ENCODE data around the gene JCHAIN. TPM values are rescaled to one million over a fixed set of nuclear protein-coding genes. Genes with fewer than 3 reads are reported as not detected.
"Not testable (repeated sequence)": the region's sequence is repeated elsewhere in the genome, so short reads cannot be mapped to it uniquely, and the experiment has no call there.

Gene JCHAIN
- polyA plus RNA-seq, 2 of the 4 experiments (the other 2 are of a cell fraction), result 0.17 to 0.22 TPM

GRCh38 chr4:70651864-70652506 is 14.3 kb downstream of the JCHAIN start:
- no peak overlapping the region for H3K4me3 ChIP-seq
- ChIA-PET CTCF (interaction anchor here (0.7 to 2.1 kb wide), 25 partner anchors 8 to 1061 kb away, joined by 3 to 10 read pairs (median 4); no protein-coding TSS in a partner anchor), POLR2A (no interaction called here)
- DNase-seq (ENCODE audit: low read depth in 1 of 2, low spot score in 1 of 2) (peak; percentile 15 to 22), ATAC-seq (peak; percentile 66 to 81; a peak in 3 of 6 replicates), FAIRE-seq (peak; percentile 39)
- H3K9me3 ChIP-seq, result no peaks in the 10 kb centered on the region
- peaks cover 12% of the 10 kb centered on the region; the same call in 2 of the 3 replicates for H3K4me1 ChIP-seq
- no peak for TF ChIP-seq HOXA7 (CRISPR knock-in tag; IDR thresholded peaks at IDR 0.05)
- TF ChIP-seq CBX8 (IDR thresholded peaks at IDR 0.05), result no peak
- TF ChIP-seq RCOR1 (IDR thresholded peaks at IDR 0.05; ENCODE audit: low read depth, low read length), result no peak
- TF ChIP-seq ZC3H11A (IDR thresholded peaks at IDR 0.05), result no peak
- no peak for TF ChIP-seq EP300 (IDR thresholded peaks at IDR 0.05)
- TF ChIP-seq SMC3 (IDR thresholded peaks at IDR 0.05), result peak; percentile 63; the same call in 2 of the 3 replicates
- TF ChIP-seq, protein P1, sequence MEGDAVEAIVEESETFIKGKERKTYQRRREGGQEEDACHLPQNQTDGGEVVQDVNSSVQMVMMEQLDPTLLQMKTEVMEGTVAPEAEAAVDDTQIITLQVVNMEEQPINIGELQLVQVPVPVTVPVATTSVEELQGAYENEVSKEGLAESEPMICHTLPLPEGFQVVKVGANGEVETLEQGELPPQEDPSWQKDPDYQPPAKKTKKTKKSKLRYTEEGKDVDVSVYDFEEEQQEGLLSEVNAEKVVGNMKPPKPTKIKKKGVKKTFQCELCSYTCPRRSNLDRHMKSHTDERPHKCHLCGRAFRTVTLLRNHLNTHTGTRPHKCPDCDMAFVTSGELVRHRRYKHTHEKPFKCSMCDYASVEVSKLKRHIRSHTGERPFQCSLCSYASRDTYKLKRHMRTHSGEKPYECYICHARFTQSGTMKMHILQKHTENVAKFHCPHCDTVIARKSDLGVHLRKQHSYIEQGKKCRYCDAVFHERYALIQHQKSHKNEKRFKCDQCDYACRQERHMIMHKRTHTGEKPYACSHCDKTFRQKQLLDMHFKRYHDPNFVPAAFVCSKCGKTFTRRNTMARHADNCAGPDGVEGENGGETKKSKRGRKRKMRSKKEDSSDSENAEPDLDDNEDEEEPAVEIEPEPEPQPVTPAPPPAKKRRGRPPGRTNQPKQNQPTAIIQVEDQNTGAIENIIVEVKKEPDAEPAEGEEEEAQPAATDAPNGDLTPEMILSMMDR (IDR thresholded peaks at IDR 0.05), result peak; percentile 64
- TF ChIP-seq RAD21 (conservative IDR thresholded peaks at IDR 0.05 in 1 of 2, IDR thresholded peaks at IDR 0.05 in 1 of 2), result peak; percentile 65 to 76
- peak overlapping the region; percentile 72 for H3K4me2 ChIP-seq
- peak overlapping the region in 1 of 2 experiments; percentile 15; a peak in 1 of 6 replicates for H3K27ac ChIP-seq
- WGBS (ENCODE audit: missing lambda C conversion rate), result 10% methylated on average over 4 of the region's 4 CpGs

- H3K4me2 ChIP-seq; FAIRE-seq; ATAC-seq; H3K4me3 ChIP-seq; POLR2A ChIA-PET; H3K27ac ChIP-seq; DNase-seq (ENCODE audit: low read depth in 1 of 2, low spot score in 1 of 2); H3K9me3 ChIP-seq: not testable (repeated sequence)
- 67% methylated on average over 4 of the region's 4 CpGs for WGBS (ENCODE audit: missing lambda C conversion rate)
- CTCF ChIA-PET, result interaction anchor here (1.0 to 2.1 kb wide), 3 partner anchors 7 to 152 kb away, joined by 4 to 10 read pairs (median 7); no protein-coding TSS in a partner anchor
- H3K4me1 ChIP-seq, result peaks cover 12% of the 10 kb centered on the region; the same call in 2 of the 3 replicates
These were observed 15.6 kb downstream of the JCHAIN start for GRCh38 chr4:70650741-70651140.

DNA sequence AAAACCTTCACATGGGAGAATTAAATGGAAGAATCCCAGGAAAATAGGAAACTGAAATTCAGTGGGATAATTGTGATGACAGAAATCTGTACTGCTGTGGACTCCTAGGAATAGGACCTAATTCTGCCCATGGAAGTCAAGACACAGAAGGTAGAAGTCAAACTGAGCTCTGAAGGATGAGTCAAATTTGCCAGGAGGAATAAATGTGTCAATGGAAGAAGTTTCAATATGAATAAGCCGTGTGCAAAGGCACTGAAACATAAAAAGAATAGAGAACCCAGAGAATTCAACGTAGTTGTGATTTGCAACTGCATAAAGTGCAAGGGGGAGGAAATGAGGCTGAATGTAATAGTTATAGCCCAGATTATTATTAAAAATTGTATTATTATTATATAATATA is 26.1 kb downstream of the JCHAIN start:
- WGBS (ENCODE audit: missing lambda C conversion rate), result 51% methylated on average over 2 of the region's 2 CpGs
- no peak for ATAC-seq
- Histone ChIP-seq H3K9me3 (no peaks in the 10 kb centered on the region), H3K4me3 (no peak overlapping the region), H3K4me2 (no peak overlapping the region), H3K27ac (no peak overlapping the region), H3K4me1 (peaks cover 5% of the 10 kb centered on the region; the same call in 2 of the 3 replicates)
- no peak for DNase-seq (ENCODE audit: low read depth in 1 of 2, low spot score in 1 of 2)
- CTCF ChIA-PET, result no interaction called here
- FAIRE-seq, result no peak
- TF ChIP-seq JUN (IDR thresholded peaks at IDR 0.05), result no peak
- POLR2A ChIA-PET, result no interaction called here

DNA sequence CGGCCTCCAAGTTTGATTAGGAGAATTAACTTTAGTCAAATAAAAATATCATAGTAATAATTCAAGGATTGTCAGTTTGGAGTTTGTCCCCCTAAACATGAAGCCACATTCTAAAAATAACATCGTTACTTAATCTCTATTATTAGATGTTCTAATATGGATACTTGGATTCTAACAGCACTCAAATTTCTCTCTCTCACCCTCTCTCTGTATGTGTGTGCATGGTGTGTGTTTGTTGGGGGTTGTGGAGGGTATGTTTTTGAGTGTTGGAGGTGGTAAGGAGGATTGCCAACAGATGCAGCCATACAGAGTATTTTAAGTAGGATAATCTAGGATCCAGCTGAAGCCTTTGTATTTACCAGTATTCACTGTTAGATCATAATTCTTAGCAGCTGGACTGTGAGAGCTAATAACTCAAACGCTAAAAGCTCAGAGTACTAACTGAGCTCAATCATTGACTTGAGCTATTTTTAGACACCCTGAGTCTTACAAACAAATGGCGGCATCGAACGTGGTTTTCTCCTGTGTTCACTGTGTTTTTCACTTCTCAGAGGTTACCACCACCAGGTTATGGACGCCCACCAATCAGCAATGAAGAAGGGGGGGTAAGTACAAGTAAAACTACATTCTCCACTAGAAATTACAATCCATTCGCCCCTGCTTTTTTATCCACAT is 28.9 kb downstream of the JCHAIN start:
- CTCF ChIA-PET, result no interaction called here
- Histone ChIP-seq H3K4me2 (peak overlapping the region; percentile 39; the same call in 2 of the 3 replicates), H3K4me3 (no peak overlapping the region), H3K4me1 (peaks cover 5% of the 10 kb centered on the region; the same call in 2 of the 3 replicates), H3K27ac (no peak overlapping the region), H3K9me3 (no peaks in the 10 kb centered on the region)
- FAIRE-seq, result no peak
- POLR2A ChIA-PET, result no interaction called here
- no peak for DNase-seq (ENCODE audit: low read depth in 1 of 2, low spot score in 1 of 2)
- ATAC-seq, result no peak
- WGBS (ENCODE audit: missing lambda C conversion rate), result 47% methylated on average over 8 of the region's 8 CpGs
- TF ChIP-seq HES2 (IDR thresholded peaks at IDR 0.05) (no peak), EP300 (IDR thresholded peaks at IDR 0.05) (no peak), RCOR1 (IDR thresholded peaks at IDR 0.05; ENCODE audit: low read depth, low read length) (no peak), ATOH8 (CRISPR knock-in tag; IDR thresholded peaks at IDR 0.05; ENCODE audit: low read depth) (no peak), ZNF302 (CRISPR knock-in tag; IDR thresholded peaks at IDR 0.05) (no peak), JUNB (IDR thresholded peaks at IDR 0.05) (no peak), EHMT2 (IDR thresholded peaks at IDR 0.05; ENCODE audit: low read depth) (no peak), PHF8 (IDR thresholded peaks at IDR 0.05; ENCODE audit: borderline replicate concordance, low read depth) (no peak), FOSB (CRISPR knock-in tag; IDR thresholded peaks at IDR 0.05) (no peak), HDAC2 (IDR thresholded peaks at IDR 0.05) (no peak), RFX5 (IDR thresholded peaks at IDR 0.05) (no peak), CEBPB (IDR thresholded peaks at IDR 0.05) (no peak), EHF (CRISPR knock-in tag; IDR thresholded peaks at IDR 0.05) (no peak), RAD21 (conservative IDR thresholded peaks at IDR 0.05 in 1 of 2, IDR thresholded peaks at IDR 0.05 in 1 of 2) (no peak)
- TF ChIP-seq, protein P2, sequence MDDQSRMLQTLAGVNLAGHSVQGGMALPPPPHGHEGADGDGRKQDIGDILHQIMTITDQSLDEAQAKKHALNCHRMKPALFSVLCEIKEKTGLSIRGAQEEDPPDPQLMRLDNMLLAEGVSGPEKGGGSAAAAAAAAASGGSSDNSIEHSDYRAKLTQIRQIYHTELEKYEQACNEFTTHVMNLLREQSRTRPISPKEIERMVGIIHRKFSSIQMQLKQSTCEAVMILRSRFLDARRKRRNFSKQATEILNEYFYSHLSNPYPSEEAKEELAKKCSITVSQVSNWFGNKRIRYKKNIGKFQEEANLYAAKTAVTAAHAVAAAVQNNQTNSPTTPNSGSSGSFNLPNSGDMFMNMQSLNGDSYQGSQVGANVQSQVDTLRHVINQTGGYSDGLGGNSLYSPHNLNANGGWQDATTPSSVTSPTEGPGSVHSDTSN (IDR thresholded peaks at IDR 0.05), result no peak
- TF ChIP-seq, protein P3, sequence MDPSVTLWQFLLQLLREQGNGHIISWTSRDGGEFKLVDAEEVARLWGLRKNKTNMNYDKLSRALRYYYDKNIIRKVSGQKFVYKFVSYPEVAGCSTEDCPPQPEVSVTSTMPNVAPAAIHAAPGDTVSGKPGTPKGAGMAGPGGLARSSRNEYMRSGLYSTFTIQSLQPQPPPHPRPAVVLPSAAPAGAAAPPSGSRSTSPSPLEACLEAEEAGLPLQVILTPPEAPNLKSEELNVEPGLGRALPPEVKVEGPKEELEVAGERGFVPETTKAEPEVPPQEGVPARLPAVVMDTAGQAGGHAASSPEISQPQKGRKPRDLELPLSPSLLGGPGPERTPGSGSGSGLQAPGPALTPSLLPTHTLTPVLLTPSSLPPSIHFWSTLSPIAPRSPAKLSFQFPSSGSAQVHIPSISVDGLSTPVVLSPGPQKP (IDR thresholded peaks at IDR 0.05; ENCODE audit: low read depth, low read length), result no peak
- TF ChIP-seq, protein P4, sequence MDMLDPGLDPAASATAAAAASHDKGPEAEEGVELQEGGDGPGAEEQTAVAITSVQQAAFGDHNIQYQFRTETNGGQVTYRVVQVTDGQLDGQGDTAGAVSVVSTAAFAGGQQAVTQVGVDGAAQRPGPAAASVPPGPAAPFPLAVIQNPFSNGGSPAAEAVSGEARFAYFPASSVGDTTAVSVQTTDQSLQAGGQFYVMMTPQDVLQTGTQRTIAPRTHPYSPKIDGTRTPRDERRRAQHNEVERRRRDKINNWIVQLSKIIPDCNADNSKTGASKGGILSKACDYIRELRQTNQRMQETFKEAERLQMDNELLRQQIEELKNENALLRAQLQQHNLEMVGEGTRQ (IDR thresholded peaks at IDR 0.05), result no peak

Data from A549 (cell line).